SK-N-SH (cell line): ENCODE results near the gene CUL4B.

Experiments
- CTCF ChIP-seq: fragments of 200-600 bp; sonication (generic); IDR thresholded peaks from 2 replicates; pipeline ENCODE4 v1.6.1; 2017; ENCODE audit warnings: antibody characterized with exemption, mild to moderate bottlenecking, moderate library complexity
- ELF1 ChIP-seq: IDR thresholded peaks from 2 replicates; pipeline ENCODE4 v1.4.0; 2012
- GABPA ChIP-seq: IDR thresholded peaks from 2 replicates; pipeline ENCODE4 v1.4.0; 2012; ENCODE audit warnings: low read depth, mild to moderate bottlenecking
- MAX ChIP-seq: IDR thresholded peaks from 2 replicates; pipeline ENCODE4 v1.4.0; 2012; ENCODE audit warnings: low read depth
- POLR2AphosphoS5 ChIP-seq: IDR thresholded peaks from 2 replicates; pipeline ENCODE4 v1.6.1; 2012; ENCODE audit warnings: low read depth, low read length

GRCh38 chrX:120564925-120565324 is 4.2 kb upstream of the CUL4B start:
- TF ChIP-seq GABPA (no peak), POLR2AphosphoS5 (no peak), MAX (no peak), ELF1 (no peak), CTCF (no peak)
